GM11168 (cell line): ENCODE measurements around the gene TSNAXIP1.
"Not testable (repeated sequence)": the region's sequence is repeated elsewhere in the genome, so short reads cannot be mapped to it uniquely, and the experiment has no call there.

Source experiments
- in situ Hi-C: fragments of 300-500 bp; cut with MboI; formaldehyde crosslinking; loops from one replicate; pipeline ENCODE4 v1.12.0; 2022; ENCODE audit warnings: low sequenced_read_pairs; ENCODE audit not compliant: unreplicated experiment

TSNAXIP1 gene

DNA sequence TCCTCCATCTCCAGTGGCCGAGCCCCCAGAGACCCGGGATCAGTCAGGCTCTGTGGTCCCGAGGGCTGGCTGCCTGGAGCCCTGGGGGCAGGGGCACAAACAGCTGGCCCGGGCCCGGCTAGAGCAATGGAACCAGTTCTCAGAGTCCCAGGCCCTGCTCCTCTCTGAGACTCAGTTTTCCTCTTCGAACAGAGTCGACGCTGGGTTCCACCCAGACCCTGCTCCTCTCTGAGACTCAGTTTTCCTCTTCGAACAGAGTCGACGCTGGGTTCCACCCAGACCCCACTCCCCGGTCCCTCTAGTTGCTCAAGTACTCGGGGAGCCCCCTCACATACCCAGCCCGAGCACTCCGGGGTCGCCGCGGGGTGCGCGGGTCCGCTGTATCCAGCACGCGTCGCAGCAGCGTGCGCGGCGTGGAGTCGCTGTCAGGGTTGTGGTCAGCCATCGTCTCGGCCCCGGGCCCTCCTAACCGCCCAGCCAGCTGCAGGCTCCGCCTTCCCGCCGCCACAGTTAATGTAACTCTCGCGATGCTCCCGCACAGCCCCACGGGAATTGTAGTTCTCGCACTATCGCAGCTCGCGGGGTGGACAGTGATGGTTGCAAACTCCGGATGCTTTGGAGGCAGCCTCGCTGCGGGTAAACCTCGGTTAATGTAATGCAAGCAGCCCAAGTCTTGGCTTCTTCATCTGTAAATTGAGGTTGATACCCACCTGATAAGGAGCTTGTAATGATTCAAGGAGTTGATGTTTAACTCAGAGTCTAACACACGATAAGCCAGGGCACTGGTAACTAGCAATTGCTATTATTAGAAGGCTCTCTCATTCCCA is 26.9 kb downstream of the TSNAXIP1 start:
- in situ Hi-C loops = no loop called here

- in situ Hi-C loops = no loop called here
Measured at GRCh38 chr16:67834242-67834614, 27.5 kb downstream of the TSNAXIP1 start.

DNA sequence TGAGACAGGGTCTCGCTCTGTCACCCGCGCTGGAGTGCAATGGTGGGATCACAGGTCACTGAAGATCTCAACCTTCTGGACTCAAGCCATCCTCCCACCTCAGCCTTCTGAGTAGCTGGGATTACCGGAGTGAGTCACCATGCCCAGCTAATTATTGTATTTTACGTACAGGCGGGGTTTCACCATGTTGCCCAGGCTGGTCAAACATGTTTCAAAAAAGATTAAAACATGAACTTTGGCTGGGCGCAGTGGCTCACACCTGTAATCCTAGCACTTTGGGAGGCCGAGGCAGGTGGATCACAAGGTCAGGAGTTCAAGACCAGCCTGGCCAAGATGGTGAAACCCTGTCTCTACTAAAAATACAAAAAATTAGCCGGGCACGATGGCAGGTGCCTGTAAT is 30.5 kb downstream of the TSNAXIP1 start:
- in situ Hi-C loops = not testable (repeated sequence)

DNA sequence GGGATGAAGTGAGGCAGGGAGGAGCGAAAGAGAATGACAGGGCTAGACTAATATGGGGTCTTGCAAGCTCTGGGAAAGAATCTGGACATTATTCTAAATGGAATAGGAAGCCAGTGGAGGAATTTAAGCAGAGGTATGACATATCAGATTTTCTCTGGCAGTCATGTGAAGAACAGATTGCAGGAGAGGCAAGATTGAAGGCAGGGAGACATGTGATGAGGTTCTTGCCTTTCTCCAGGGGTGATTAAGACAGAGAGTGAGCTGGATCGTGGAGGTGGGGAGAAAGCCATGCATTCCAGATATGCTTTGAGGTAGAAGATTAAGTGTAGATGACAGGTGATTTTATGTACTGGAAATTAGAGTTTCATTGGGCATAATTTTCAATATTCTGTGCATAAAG is 31.1 kb downstream of the TSNAXIP1 start:
- in situ Hi-C loops = no loop called here

DNA sequence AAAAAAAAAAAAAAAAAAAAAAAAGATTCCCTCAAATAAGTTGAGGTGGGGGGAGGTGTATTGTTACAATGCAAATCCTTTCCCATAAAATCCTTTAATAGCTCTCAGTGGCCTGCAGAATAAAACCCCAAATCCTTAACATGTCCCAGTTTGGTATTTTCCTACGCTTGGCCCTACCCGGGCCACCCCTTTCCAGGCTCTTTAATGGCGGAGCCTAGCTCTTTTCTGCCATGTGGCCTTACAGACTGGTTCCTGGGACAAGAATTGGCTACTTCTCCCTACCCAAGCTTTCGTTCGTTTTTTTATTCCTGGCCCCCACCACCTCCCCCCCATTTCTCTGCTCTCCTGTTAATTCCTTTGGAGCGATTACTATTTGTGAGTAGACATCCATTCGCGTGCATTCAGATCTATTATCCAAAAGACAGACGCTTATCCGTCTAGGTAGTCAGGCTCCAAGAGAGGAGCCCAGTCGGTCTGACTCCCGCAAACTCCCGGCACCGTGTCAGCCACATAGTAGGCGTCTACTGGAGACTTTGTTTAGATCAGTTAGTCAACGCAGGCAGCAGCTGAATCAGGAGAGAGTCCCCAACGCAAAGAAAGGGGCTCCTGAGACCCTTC is 34.6 kb downstream of the TSNAXIP1 start:
- in situ Hi-C loops = no loop called here

DNA sequence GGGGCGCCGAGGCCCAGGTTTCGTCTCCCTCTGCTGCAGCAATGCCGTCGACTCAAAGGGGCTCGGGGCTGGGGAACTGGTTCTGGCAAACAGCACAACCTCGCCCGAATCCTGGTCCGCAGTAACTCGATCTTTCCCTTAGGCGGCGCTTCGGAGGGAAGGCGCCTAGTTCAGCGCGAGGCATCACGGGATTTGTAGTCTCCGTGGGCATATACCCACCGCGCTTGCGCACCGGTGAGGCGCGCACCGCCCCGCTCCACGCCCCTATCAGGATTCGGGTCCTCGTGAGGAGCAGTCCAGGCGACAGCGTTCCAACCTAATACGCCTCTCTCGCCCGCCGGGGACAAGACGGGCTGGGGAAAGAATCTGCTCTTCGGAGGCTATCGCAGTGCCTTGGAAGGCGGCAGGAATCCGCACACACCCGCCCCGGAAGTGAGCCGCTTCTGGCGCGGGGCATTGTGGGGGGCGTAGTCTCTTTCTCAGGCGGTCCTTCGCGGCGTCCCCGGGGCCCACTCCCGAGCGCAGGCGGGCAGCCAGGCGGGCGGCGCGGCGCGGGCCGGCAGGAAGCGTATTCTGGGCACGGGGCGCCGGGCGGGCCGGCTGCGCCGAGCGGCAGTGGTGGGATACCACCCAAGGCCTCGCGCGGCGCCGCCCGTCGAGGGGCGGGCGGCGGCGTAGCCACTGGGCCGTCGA is 35.3 kb downstream of the TSNAXIP1 start, which contains the start of gene THAP11:
Gene THAP11 (plus strand): TSS at position 505 of the 693 bp plus-strand sequence. CDS start 235 bp downstream, outside the sequence.
- in situ Hi-C loops = no loop called here

DNA sequence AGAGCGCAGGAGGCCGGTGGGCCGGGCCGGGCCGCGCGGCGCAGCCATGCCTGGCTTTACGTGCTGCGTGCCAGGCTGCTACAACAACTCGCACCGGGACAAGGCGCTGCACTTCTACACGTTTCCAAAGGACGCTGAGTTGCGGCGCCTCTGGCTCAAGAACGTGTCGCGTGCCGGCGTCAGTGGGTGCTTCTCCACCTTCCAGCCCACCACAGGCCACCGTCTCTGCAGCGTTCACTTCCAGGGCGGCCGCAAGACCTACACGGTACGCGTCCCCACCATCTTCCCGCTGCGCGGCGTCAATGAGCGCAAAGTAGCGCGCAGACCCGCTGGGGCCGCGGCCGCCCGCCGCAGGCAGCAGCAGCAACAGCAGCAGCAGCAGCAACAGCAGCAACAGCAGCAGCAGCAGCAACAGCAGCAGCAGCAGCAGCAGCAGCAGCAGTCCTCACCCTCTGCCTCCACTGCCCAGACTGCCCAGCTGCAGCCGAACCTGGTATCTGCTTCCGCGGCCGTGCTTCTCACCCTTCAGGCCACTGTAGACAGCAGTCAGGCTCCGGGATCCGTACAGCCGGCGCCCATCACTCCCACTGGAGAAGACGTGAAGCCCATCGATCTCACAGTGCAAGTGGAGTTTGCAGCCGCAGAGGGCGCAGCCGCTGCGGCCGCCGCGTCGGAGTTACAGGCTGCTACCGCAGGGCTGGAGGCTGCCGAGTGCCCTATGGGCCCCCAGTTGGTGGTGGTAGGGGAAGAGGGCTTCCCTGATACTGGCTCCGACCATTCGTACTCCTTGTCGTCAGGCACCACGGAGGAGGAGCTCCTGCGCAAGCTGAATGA is 36.0 kb downstream of the TSNAXIP1 start:
- in situ Hi-C loops = no loop called here

GRCh38 chr16:67843343-67843765 is 36.7 kb downstream of the TSNAXIP1 start:
- in situ Hi-C loops = no loop called here

DNA sequence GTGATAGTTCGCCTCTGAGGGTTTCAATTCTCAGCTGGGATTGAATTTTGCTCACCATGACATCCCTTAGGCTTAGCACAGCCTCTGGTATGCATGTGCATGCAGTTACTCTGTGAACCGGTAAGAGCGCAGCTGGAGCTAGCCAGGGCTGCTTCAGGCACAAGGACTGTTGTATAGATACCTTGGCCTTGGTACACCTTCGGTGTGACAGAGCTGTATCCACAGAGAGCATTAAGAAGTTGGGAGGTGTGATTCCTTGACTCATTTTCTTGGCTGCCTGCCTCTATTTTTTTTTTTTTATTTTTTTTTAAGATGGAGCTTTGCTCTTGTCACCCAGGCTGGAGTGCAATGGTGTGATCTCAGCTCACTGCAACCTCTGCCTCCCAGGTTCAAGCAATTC is 37.8 kb downstream of the TSNAXIP1 start:
- in situ Hi-C loops = no loop called here

DNA sequence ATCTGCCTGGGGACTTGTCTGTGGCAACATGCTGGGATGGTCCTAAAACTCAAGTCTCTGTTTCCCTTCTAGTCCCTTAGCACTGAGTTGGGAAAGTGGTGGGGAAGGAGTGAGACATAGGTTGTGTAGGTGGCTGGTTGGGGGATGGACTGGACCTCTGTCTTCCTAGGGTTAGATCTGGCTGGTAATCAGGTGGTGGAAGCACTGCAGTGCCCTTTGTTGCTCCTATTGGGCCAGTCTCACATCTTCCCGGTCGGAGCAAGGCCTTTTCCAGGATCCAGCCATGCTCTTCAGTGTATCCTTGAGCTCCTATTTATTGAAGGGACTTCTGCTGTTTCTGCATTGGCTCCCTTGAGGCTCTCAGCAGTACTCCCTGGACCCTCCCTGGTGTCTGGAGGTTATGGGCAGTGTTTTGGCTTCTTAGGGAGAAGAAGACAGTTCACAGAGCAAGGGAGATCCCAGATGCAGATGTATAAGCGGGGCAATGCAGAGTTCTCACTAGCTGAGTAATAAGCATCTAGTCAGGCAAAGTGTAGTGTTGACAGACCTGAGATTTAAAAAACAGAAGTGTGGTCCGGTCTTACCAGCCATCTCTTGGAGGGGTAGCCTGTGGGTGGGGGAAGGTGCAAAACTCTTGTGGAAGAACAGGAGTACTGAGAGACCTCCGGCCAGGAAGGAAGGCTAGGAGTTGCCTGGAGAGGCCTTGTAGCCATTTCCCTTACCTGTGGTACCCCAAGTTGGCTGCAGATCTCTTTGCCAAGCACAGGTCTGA is 38.8 kb downstream of the TSNAXIP1 start:
- in situ Hi-C loops = no loop called here

GRCh38 chr16:67846063-67846319 is 39.3 kb downstream of the TSNAXIP1 start:
- in situ Hi-C loops = no loop called here

GRCh38 chr16:67846320-67847063 is 39.8 kb downstream of the TSNAXIP1 start, which contains the start of gene NUTF2:
Gene NUTF2 (plus strand): TSS chr16:67846933. CDS start chr16:67865131, 18,198 bp downstream.
- in situ Hi-C loops = no loop called here

DNA sequence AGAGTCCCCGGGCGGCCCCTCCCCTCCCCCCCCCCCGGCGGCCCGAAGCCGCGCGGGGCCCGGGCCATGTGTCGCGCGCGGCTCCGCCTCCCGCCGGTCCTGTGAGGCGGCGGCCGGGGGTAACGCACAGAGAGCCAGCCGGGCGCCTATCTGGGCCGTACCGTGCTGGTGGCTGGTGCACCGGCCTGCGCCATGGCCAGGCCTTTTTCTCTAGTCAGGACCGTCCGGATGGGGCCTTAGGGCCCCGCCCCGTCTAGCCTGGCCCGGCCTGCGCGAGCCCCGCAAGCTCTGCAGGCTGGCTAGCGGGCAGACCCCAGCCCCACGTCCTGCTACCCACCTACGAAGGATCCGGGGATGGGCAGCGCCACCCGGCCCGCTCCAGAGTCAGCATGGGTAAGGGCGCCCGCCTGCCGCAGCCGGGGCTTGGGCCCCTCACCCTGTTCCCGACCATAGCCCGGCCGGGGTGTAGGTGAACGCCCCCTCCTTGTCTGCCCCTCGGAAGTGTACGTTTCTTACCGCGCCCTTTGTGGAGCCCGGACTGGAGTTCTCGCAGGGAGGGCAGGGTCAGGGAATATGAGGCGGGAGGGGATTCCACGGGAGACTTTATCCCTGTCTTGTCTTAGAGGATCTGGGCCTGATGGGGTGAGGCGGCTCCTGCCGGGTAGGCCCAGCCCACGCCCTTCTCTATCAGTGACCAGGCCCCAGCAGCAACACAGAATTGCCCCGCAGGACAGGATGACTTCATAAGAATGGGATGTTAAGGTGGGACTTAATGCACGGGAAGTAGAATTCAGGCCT is 40.6 kb downstream of the TSNAXIP1 start, which contains the start of gene CENPT:
Gene CENPT (minus strand): TSS at position 630 of the 798 bp plus-strand sequence. CDS start 13,834 bp downstream, outside the sequence.
- in situ Hi-C loops = no loop called here

DNA sequence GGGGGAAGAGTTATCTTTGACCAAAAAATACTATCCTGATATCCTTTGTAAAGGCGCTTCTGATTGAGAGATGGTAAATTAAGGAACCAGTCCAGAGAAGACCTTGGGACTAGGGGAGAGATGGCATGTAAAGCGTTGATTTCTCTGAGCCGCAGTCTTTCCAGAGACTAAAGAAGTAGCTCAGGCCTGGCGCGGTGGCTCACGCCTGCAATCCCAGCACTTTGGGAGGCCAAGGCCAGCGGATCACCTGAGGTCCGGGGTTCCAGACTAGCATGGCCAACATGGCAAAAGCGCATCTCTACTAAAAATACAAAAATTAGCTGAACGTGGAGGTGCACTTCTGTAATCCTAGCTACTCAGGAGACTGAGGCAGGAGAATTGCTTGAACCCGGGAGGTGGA is 41.4 kb downstream of the TSNAXIP1 start:
- in situ Hi-C loops = no loop called here

GRCh38 chr16:67853670-67854069 is 47.0 kb downstream of the TSNAXIP1 start:
- in situ Hi-C loops = no loop called here

DNA sequence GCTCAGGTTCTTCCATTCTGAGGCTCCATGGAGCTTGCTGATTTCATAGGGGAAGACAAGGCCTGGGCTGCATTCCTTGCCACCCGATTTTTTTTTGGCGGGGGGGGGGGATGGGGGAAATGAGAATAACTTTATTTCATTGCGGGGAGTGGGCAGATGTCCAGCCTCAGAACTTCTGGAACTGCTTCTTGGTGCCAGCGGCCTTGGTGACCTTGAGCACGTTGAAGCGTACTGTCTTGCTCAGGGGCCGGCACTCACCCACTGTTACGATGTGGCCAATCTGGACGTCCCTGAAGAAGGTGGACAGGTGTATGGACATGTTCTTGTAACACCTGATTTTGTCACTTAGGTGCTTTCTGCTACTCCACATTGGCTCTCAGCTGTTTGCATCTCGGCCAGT is 49.1 kb downstream of the TSNAXIP1 start:
- in situ Hi-C loops = no loop called here

DNA sequence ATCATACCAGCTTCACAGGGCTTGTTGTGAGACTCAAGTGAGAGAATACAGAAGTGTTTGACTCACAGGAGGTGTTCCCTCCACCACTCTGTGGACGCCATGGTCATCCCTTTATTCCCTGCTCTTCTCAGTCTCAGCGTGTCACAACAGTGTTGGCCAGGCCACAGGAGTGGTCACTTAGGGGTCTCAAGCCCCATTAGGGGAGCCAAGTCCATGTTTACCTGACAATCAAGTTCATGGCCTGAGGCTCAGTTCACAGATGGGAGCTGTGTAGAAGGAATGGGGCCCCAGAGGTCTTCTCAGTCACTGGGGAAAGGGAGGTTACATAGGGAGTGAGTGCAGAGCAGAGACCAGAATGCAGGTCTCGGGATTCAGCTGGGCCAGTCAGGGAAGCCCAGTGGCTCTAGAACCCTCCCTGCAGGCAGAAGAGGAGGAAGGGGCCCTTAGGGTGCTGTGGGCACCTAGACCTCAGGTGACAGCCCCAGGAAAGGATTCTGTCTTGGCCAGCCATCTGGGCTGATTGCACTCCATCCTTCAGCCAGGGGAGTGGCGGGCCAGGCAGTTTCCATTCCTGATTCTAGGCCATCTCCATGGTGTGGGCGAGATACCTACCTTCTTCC is 50.3 kb downstream of the TSNAXIP1 start:
- in situ Hi-C loops = no loop called here
